ENCODE data around the gene NRG3.

The NRG3 gene

DNA sequence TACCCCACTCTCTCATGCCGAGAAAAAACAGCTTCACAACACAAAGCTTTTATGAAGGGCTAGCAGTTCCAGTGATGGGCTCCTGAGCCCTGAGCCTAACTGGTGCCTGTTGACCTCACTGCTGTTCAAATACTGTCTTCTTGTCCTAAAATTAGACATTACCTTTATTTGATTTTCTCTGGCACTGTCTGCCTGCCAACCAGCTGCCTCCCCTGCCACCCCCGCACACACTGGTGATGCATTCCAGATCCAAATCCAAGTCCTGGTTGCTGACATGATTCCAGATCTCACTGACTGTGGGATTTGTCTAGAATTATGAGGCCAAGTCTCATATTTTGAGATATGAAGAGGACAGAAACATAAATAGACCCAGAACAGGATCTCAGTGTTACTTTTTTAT is 816.2 kb downstream of the NRG3 start:
- no peak for DNase-seq (ENCODE audit: low spot score)

DNA sequence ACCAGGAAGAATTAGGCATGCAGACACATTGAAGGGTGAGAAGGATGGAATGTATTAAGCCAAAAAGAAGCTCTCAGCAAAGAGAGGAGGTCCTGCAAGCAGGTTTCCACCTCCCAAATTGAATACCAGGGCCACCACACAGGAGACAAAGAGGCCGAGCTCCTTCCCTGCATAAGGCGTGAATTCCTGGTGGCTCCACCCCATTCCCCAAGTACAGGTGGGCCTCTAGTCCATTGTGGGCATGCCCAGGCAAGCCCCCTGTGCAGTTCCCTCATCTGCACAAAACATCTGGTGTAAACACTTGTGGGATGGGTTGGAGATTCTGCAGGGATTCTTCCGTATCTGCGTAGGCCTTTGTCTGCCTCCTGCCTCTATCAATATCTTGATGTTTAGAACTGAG is 817.5 kb downstream of the NRG3 start:
- DNase-seq (ENCODE audit: low spot score) = no peak

DNA sequence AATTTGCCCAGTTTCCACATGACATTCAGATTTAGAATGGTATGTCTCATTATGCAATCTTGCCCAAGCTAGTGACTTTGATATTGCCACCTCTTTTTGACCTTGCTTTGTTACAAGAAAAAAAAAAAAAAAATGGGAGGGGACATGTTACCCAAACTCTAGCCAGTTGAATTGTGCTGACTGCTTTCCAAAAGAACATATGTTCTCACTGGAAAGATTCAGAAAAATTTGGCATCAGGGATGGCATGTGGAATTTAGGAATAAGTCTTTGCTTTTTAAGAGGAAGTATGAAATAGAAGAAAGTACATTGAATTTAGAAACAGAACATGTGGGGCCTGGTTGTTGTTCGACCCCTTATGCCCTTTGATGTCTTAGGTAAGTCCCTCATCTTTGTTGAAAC is 846.8 kb downstream of the NRG3 start:
- no peak for DNase-seq (ENCODE audit: low spot score)

DNA sequence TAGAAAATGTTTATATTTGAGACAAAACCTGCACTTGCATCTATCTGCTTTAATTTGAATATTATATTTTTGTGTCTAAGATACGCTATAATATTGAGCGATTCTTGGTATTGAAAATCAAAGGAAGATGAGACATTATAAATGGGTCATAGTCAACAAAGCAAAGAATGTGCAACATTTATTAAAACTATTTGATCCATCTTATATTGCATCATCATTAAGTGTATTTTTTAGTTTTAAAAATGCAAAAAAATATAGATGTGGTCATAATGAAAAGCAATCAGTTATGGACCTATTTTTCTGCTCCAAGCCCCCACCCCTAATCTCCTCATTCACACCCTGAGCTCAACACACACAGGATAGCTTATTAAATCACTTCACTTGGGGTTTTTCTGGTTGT is 847.3 kb downstream of the NRG3 start:
- no peak for DNase-seq (ENCODE audit: low spot score)

DNA sequence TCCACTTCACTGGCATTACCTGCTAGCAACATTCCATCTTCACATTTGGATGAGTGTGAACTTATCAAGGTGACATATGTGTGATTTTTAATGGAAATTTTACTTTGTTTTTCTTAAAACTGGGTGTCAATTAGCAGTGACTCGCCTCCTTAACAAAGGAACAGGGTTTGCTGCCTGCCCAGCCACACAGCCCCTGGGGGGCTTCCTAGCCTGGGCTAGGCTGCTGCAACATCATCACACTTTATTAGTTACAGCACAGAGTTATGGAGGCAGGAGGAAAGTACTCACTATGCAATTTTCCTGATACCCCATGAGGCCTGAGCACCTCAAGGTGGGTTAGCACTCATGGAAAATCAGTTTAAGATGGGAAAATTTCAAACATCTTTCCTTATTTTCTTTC is 861.3 kb downstream of the NRG3 start:
- no peak for DNase-seq (ENCODE audit: low spot score)

DNA sequence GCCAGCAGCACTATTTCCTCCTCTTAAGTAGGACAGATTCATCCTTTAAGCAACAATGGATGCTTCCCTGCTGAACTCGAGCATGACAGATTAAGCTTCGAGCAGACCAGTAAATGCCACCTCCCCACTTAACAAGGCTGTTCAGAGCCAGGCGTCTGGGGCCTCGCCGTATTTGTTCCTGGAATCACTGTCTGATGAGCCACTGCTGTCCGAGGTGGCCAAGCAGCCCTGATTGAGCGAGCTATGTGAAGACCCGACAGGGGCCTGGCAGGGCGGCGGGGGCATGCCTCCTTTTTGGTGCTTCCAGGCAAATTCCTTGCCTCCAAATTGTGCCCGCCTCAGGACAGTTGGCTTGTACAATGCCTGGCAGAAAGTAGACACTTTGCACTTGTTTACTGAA is 862.6 kb downstream of the NRG3 start:
- DNase-seq (ENCODE audit: low spot score) = no peak

DNA sequence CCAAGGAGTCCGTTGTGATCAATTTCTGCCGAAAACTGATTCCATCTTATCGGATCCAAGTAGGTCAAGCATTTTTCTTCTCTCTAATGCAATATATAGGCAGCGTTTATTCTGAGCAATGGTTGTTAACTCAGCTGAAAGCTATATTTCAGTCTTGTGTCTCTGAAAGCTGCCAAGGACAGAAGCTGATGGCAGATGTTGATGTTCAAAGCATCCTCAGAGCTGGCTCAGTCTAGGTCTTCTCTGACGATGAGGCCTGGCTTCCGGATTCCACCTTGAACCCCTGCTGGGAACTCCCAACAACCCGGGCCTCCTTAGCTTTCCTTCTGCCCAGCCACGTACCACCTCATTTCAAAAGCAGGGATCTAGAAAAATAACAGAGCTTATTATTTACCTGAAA is 863.6 kb downstream of the NRG3 start:
- no peak for DNase-seq (ENCODE audit: low spot score)

DNA sequence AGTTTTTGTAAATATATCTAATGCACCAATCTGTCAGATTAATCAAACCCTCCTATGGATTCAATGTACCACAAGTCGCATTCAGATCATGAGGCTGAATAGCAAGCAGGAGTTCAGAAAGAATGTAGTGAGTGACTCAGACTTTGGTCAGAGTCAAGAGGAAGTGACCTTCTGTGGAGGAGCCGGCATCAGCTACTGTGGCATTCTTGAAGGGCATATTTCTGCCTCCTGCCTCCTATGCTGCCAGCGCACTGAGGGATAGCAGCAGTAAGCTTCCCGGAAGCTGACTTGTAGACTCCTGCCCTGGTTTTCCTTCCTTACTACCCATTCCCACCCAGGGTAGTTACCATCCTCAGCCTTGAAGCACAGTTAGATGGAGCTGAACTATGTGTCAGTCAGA is 867.5 kb downstream of the NRG3 start:
- DNase-seq (ENCODE audit: low spot score) = no peak

DNA sequence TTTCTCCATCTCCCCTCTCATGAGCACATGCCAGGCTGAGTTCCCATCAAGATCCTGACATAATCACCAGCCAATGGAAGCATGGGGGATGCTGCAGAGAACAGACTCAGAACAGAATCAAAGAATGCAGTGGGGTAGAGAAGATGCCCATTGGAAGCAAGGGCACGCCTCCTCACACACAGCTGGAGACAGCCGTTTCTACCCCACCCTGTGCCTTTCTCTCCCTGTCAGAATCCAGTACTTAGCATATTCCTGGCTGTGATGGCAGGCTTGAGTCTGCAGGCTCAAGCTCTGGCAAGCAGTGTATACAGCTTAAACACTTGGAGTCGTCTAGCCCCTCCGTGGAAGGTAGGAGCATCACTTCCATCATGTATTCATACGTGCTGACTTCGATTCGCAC is 867.9 kb downstream of the NRG3 start:
- DNase-seq (ENCODE audit: low spot score) = no peak

DNA sequence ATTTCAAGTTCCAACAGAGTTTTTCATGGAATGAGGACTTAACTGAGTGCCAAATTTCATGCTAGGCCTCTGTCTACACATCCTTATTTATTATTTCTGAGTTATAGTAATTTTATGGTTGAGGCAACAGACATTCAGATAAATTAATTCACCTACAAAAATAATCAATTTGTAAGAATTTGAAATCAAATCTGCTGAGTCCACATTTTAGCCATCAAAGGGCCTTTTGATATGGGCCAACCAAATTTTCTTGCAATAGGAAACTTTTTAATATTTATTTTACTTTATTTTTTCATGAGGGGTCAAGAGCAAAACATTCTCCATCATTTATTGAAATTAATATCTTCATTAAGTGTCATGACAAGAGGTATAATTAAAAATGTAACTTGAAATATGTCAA is 875.5 kb downstream of the NRG3 start:
- DNase-seq (ENCODE audit: low spot score) = no peak

DNA sequence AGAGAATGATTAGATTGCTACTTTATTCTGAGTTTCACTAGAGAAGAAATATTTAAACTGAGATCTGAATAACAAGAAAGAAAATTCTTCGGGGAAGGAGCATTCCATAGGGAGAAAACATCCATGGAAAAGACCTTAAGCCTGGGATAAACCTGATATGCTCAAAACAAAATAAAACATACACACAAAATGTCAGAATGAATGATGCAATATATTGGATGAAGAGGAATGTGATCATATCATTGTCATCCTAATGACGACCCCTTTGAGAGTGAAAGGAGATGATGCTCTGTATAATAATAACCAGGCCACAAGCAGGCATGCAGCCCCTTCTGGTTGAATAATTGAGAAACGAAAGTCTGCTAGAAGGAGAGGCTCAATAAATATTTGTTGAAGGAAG is 882.4 kb downstream of the NRG3 start:
- no peak for DNase-seq (ENCODE audit: low spot score)

DNA sequence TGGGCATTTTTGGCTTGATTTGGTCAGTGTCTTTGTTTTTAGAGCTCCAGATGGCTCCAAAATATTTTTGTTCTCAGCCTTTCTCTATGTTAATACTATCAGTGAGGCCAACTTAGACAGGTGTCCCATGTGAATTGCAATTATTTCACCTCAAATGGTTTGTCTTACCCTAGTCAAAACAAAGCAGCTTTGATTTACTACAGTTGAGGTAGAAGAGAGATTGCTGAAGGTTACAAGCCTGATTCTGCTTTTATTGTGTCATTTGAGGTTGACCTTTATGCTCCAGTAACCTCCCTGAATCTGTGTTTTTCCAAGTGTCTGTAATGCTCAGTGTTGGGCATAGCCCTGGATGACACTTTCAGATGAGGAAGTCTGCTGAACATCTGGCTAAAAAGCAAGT is 882.9 kb downstream of the NRG3 start:
- DNase-seq (ENCODE audit: low spot score) = no peak

DNA sequence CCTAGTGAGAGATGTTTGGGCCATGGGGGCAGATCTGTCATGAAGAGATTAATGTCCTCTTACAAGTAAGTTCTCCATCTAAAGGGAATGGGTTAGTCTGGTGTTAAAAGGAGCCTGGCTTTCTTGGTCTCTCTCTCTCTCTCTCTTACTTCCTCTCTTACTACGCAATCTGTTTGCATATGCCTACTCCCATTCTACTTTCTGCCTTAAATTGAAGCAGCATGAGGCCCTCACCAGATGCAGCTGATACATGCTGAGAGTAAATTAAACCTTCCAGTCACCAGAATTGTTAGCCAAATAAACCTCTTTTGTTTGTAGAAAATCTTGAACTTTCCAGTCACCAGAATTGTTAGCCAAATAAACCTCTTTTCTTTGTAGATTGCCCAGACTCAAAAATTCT is 884.1 kb downstream of the NRG3 start:
- DNase-seq (ENCODE audit: low spot score) = no peak

DNA sequence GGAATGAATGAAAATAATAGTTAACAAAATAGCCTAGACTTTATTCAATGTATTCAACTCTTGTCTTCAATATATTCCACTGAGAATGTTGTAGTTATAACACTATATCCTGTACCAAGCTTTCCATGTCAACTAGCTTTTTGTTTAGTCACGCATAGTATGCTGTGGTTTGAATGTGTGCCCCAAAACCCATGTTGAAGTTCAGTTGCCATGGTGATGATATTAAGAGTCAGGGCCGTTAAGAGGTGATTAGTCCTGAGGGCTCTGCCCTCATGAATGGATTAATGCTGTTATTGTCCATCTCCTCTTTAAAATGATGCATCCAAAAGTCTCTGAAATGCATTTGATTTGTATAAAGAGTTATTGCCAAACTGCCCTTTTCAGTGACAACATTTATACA is 887.6 kb downstream of the NRG3 start:
- no peak for DNase-seq (ENCODE audit: low spot score)

DNA sequence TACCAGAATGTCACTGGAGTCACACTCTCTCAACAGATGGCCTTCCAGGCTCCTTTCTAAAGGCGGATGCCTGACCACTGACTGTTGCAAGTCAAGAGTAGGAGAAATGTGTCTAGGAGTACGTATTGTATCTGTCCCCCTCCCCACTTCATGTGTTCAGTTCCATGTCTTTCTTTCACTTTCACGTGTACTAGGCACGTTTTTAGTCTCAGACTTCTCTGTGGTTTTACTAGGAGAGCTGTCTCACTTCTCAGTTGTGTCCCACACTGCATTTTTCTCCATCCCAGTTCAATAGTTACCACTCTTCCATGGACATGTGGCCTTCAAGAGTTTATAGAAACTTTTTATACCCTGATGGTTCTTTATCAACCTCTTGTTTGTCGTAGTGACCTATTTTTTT is 893.0 kb downstream of the NRG3 start:
- DNase-seq (ENCODE audit: low spot score) = no peak

DNA sequence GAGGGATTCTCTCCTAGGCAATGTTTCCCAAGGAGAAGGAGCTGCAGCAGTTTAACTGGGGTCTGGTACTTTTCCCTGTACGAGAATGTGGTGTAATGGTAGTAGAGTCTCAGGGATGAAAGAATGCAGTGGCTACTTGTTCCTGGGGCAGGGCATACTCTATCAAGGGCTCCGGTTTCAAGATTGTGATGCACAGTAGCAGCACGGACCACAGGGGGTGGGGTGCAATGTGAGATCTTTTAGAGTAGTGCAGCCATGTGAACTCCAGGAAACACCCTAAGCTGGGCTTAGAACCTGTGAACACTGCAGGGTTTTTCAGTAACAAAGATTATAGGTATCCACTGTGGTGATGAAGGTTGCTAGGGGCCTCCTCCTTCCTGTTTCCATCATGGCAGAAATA is 903.9 kb downstream of the NRG3 start:
- no peak for DNase-seq (ENCODE audit: low spot score)

DNA sequence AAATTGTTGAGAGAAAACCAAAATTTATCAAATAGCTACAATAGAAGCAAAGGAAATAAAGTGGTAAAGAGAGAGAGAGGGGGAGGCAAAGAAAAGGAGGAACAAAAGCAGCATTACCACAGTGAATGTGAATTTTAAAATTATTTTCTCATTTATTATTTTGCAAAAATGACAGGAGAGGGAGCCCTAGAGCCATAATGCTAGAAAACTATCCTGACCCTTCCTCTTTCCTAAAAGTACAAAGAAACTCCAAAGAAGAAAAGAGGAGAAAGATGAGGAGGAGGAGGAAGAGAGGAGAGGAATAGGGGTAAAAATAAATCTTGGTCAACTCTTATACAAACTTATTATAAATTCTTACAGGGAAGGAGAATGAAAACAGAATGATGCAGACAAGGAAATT is 921.5 kb downstream of the NRG3 start:
- DNase-seq (ENCODE audit: low spot score) = no peak

DNA sequence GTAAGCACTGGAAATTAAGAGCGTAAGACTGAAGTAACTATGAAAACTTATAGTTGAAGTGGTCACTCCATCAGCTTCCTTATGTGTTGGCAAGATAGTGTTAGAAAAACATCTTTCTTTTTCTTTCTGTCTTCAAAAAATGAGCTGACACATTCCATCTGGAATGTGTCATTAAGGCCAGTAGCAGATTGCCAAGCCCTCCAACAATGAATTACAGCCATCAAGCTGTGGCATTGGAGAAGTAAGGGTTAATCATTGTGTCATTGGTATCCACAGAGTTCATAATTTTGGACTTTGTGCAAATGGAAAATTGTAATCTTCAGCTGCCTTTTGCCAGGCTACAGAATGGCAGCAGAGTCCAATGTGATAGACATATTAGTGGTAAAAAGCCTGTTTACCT is 926.3 kb downstream of the NRG3 start:
- DNase-seq (ENCODE audit: low spot score) = no peak

DNA sequence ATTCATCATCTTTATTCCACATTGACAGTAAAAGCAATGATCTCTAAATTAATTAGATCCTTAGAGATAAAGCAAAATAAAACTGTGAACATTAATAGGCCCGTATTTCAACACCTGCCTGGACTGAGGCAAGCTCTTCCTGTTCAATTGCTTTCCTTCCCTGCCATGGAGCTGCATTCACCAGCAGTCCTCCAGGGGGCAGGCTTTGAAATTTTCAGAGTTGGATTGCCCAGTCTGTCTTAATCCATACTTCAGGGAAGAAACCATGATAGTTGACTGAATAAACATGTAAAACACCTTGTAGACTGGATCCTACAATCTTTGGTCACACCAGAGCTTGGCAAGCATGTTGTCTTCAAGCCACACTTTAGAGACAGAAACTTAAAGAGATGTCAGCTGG is 936.6 kb downstream of the NRG3 start:
- DNase-seq (ENCODE audit: low spot score) = no peak

DNA sequence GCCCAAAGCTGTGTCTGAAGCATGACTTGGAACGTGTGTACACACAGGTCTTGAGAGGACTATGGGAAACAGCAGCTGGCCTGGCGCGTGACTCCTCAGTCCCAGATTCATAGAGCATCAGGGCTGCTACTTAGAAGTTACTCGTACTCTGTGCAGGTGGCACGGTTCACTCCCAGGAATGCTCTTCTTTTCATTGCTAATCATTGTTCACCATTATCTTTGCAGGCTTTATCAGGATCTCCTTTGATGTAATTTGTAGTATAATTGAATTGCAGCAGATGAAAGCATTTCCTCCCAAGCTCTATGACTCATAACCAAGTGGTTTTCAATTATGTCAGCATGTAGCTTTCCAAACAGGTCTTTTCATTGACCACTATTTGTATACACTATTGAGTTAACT is 938.9 kb downstream of the NRG3 start:
- peak; percentile 1 for DNase-seq (ENCODE audit: low spot score)

DNA sequence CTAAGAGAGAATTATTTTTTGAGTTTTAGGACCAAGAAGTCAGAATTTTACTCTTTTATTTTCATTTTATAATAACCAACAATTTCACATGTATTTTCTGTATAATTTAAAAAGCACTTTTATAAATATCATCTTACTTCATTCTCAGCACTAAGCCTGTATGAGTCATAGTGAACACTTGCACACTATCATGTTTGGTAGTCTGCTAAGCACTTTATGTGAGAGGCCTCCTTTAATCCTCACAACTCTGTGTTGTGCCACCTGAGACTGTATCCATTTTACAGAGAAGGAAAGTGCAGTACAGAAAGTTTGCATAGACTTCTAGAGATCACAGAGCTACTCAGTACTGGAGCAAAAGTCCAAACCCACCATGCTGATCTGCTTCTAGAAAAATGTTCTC is 939.6 kb downstream of the NRG3 start:
- no peak for DNase-seq (ENCODE audit: low spot score)

DNA sequence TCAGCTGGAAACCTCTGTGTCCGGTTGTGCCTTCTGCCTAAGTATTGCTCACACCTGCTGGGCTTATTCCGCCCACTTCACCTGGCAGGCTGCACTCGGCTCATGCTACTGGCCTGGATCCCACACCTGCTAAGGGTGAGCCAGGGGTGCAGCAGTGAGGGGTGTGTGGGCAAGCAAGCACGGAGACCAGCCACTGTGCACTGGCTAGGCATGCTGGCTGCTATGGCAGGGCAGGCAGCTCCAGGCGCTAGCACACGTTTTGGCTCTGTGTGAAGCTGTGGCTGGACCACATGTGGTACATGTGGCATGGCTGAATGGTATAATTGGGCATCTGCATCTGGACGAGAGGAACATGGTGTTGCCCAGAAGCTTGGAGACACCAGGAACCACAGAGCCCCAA is 940.7 kb downstream of the NRG3 start:
- no peak for DNase-seq (ENCODE audit: low spot score)

DNA sequence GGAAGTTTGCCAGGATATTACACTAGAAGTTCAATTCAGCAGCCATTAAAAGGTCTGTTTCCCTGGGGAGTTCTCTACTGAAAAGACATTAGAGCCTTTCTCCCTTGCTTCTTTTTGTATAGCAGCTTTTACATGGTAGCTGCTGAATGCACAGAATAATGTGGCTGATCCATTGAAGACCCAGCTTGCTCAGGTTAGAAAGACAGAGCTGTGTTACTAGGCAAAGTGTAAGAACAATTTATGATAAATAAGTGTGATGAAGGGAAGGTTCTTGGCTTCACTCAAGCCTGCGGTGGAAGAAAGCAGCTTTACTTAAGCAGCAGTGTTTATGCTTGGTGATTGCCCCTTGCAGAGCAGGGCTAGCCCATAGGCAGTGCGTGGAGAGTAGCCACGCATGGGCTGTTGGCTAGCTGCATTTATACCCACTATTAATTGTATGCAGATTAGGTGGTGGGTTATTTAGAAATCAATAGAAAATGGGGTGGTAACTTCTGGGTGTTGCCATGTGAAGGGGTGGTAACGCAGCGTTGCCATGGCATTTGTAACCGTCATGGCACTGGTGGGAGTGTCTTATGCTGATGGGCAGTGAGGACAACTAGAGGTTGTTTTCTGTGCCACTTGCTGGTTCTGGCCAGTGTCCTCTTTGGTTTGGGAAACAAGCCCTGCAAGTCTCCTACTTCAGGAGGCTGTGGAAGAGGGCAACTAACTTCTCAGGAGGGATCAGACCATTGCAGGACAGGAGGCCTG is 942.9 kb downstream of the NRG3 start:
- no peak for DNase-seq (ENCODE audit: low spot score)

DNA sequence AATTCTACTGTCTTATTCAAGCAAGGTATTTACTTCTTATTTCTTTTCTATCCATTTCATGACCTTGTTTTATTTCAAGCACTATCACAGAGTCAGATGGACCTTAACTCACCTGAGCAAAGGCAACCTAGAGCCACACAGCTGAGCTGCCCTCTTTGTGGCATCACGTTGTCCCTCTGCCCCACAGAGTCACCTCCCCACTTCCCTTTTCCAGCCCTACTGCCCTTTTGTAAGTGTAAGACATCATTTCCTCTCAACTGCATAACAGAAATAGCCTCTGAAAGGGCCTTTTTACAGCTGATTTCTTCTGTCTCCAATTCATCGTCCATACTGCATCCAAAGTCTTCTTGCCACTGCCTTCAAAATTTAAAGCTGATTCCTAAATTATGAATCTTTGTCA is 946.0 kb downstream of the NRG3 start:
- no peak for DNase-seq (ENCODE audit: low spot score)

DNA sequence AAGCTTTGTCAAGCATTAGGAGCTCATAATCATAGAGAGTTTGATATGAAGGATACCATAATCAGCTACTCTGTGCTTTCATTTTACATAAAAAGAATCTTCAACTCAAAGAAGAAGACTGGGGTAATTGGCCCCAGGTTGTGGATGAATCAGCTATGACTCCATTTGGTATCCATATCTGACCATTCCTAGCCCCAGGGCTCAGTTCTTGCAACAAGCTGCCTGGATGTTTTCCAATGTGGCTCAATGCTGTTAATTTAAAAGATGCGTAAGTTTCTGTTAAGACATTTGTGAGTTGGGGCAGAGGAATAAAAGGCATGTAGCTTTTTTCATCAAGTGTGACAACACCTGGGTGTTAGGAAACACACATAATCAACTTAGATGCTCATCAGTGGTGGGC is 951.1 kb downstream of the NRG3 start:
- no peak for DNase-seq (ENCODE audit: low spot score)
